ENCODE data around the gene MAN2B1. TPM values are rescaled to one million over a fixed set of nuclear protein-coding genes. Genes with fewer than 3 reads are reported as not detected.
"Not testable (repeated sequence)": the region's sequence is repeated elsewhere in the genome, so short reads cannot be mapped to it uniquely, and the experiment has no call there.

MAN2B1 gene
- 115 and 120 TPM in 2 replicates for total RNA-seq
- long read RNA-seq, transcript MAN2B1-203 (24 exons, 3,184 nt) = major isoform, 50 of 74 reads
- long read RNA-seq, partial matches to known transcripts = 4 of 74 reads
- long read RNA-seq, other reads (novel, unspliced or antisense) = 20 of 74 reads

- TF ChIP-seq CTCF (IDR thresholded peaks at IDR 0.05; ENCODE audit: unreplicated experiment) = no peak
- H3K4me1 Mint-ChIP-seq (ENCODE audit: low read depth) = peaks cover 25% of the 10 kb centered on the region
- H3K36me3 Mint-ChIP-seq (ENCODE audit: insufficient read depth) = peaks cover 3% of the 10 kb centered on the region
- H3K4me3 Mint-ChIP-seq (ENCODE audit: low read depth) = peak within 1 kb of the TSS; percentile 94
- peak; percentile 70 for DNase-seq (ENCODE audit: low spot score, unreplicated experiment)
- H3K27me3 Mint-ChIP-seq = no peaks in the 10 kb centered on the region
- no peaks in the 10 kb centered on the region for H3K9me3 Mint-ChIP-seq (ENCODE audit: low read depth)
- peak within 1 kb of the TSS; percentile 92 for H3K27ac Mint-ChIP-seq
These were observed at the start of gene MAN2B1, which contains the start of gene WDR83 for GRCh38 chr19:12666265-12667048. Gene MAN2B1 (minus strand): TSS chr19:12666742. CDS start chr19:12666701, 41 bp downstream. Gene WDR83 (plus strand): TSS chr19:12666807. CDS start chr19:12669791, 2,984 bp downstream.

GRCh38 chr19:12715929-12716328, 49.4 kb upstream of the MAN2B1 start:
- H3K27ac Mint-ChIP-seq = no peak overlapping the region
- no peaks in the 10 kb centered on the region for H3K9me3 Mint-ChIP-seq (ENCODE audit: low read depth)
- no peak overlapping the region for H3K4me3 Mint-ChIP-seq (ENCODE audit: low read depth)
- DNase-seq (ENCODE audit: low spot score, unreplicated experiment) = no peak
- TF ChIP-seq CTCF (IDR thresholded peaks at IDR 0.05; ENCODE audit: unreplicated experiment) = no peak
- peaks cover 27% of the 10 kb centered on the region for H3K36me3 Mint-ChIP-seq (ENCODE audit: insufficient read depth)
- H3K4me1 Mint-ChIP-seq (ENCODE audit: low read depth) = peaks cover 8% of the 10 kb centered on the region
- H3K27me3 Mint-ChIP-seq = no peaks in the 10 kb centered on the region

- Mint-ChIP-seq H3K36me3 (ENCODE audit: insufficient read depth) (peaks cover 31% of the 10 kb centered on the region), H3K27me3 (no peaks in the 10 kb centered on the region), H3K27ac (no peak overlapping the region), H3K4me1 (ENCODE audit: low read depth) (peaks cover 3% of the 10 kb centered on the region), H3K9me3 (ENCODE audit: low read depth) (no peaks in the 10 kb centered on the region), H3K4me3 (ENCODE audit: low read depth) (no peak overlapping the region)
- no peak for TF ChIP-seq CTCF (IDR thresholded peaks at IDR 0.05; ENCODE audit: unreplicated experiment)
- DNase-seq (ENCODE audit: low spot score, unreplicated experiment) = no peak
These were observed 48.6 kb upstream of the MAN2B1 start for GRCh38 chr19:12715102-12715501.

- H3K4me3 Mint-ChIP-seq (ENCODE audit: low read depth); H3K4me1 Mint-ChIP-seq (ENCODE audit: low read depth); H3K27ac Mint-ChIP-seq; DNase-seq (ENCODE audit: low spot score, unreplicated experiment); H3K9me3 Mint-ChIP-seq (ENCODE audit: low read depth); H3K27me3 Mint-ChIP-seq: not testable (repeated sequence)
- peaks cover 34% of the 10 kb centered on the region for H3K36me3 Mint-ChIP-seq (ENCODE audit: insufficient read depth)
These were observed 46.8 kb upstream of the MAN2B1 start for GRCh38 chr19:12713304-12713703.

GRCh38 chr19:12712077-12712476, 45.5 kb upstream of the MAN2B1 start:
- H3K27ac Mint-ChIP-seq; DNase-seq (ENCODE audit: low spot score, unreplicated experiment); H3K4me3 Mint-ChIP-seq (ENCODE audit: low read depth); H3K27me3 Mint-ChIP-seq; H3K9me3 Mint-ChIP-seq (ENCODE audit: low read depth); H3K4me1 Mint-ChIP-seq (ENCODE audit: low read depth): not testable (repeated sequence)
- TF ChIP-seq CTCF (IDR thresholded peaks at IDR 0.05; ENCODE audit: unreplicated experiment) = peak; percentile 47
- peaks cover 34% of the 10 kb centered on the region for H3K36me3 Mint-ChIP-seq (ENCODE audit: insufficient read depth)

Data from progenitor cell of endocrine pancreas (in vitro differentiated cells).